Pulmonary artery endothelial cell (primary cell): ENCODE results near the gene GFER. TPM values are rescaled to one million over a fixed set of nuclear protein-coding genes. Genes with fewer than 3 reads are reported as not detected.
A peak's percentile ranks its signal among the peaks of the same experiment; 100 is the strongest.
"Not testable (repeated sequence)": the region's sequence is repeated elsewhere in the genome, so short reads cannot be mapped to it uniquely, and the experiment has no call there.

ENCODE experiments used
- DNase-seq: peaks from one replicate; pipeline ENCODE4 v3.0.0-alpha.2; 2011; ENCODE audit warnings: low read depth, low spot score
- total RNA-seq: library from RNA; depleted of rRNA; stranded (reverse); fragments of >200 nt; gene quantifications from 2 replicates; pipeline ENCODE4 v1.2.3, GENCODE V29; 2014

Gene GFER
- total RNA-seq, 1 donor from 2014 or later: 21.1 TPM

DNA sequence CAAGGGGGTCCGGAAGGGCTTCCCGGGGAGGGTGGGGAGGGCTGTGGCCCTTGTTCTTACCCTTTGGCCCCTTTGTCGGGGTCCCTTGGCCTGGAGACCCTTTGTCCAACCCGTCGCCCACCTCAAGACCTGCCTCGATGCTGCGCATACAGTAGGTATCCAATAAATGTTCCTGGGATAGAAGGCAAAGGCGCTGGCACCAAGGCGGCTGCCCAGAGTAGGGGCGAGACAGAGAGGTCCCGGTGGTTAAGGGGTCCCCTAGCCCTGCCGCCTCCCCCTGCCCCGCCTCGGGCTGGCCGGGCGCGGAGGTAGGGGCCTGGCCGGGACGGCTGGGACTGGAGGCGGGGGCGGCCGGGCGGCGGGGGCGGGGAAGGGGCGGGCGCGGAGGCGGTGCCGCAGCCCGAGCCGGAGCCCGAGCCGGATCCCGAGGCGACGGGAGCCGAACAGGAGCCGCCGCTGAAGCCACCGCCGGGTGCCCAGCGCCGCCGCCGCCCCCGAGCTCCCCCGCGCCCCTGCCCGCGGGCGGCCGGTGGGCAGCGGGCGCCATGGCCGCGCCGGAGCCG lies 42.5 kb downstream of the GFER start, which contains the start of gene NHERF2:
TSS of gene NHERF2 (plus strand) at position 442 of the 563 bp plus-strand sequence. CDS start at position 546, 104 bp downstream.
- DNase-seq: no peak

DNA sequence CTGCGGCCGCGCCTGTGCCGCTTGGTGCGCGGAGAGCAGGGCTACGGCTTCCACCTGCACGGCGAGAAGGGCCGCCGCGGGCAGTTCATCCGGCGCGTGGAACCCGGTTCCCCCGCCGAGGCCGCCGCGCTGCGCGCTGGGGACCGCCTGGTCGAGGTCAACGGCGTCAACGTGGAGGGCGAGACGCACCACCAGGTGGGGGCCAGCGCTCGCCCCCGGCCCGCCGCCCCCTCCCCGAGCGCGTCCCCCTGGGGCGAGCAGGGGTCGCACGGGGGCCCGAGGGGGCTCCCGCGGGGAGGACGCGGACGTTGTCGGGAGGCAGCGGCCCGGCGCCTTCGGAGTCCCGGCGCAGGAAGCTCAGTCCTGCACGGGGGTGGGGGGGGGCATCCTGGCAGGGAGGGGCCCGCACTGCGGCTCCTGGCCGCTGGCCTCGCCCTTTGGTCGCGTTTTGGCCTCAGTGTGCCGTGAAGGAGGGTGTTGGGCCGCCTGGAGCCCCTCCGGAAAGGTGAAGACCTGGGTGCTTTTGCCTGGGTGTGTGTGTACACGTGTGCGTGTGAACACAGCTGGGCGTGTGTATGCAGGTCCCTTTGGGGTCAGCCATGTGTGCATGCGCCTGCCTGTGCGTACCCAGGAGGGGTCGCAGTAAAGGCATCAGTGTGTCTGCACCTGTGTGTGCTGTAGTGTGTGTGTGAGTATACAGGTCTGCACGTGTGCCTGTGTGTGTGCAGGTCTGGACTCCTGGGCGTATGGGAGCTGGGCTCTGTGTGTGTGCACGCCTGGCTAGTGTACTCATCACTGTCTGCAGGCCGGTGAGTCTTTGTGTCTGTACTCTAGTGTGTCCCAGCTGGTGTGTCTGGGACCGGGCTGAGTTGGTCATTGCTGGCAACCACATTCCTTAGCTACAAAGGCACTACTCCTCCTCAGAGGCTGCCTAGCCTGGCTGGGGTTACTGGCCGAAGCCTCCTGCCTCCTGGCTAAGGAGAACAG lies 43.3 kb downstream of the GFER start:
- no peak for DNase-seq

DNA sequence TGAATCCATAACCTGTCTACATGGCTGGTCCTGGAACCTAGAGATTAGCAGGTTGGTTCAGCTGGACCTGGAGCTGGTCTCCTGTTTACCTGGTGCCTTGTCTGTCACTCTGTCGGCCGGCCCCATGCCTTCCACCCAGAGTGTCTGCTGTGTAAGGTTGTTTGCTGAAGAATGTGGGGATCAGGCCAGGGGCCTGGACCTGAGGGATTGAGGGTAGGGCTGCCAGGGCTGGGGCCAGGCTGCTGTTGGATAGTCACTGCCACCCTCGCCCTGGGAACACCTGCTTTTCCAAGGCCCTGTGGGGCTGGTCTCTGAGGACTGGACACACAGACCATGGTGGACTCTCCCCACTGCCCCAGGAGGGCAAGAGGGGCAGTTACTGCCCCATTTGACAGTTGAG lies 44.2 kb downstream of the GFER start:
- DNase-seq: no peak

DNA sequence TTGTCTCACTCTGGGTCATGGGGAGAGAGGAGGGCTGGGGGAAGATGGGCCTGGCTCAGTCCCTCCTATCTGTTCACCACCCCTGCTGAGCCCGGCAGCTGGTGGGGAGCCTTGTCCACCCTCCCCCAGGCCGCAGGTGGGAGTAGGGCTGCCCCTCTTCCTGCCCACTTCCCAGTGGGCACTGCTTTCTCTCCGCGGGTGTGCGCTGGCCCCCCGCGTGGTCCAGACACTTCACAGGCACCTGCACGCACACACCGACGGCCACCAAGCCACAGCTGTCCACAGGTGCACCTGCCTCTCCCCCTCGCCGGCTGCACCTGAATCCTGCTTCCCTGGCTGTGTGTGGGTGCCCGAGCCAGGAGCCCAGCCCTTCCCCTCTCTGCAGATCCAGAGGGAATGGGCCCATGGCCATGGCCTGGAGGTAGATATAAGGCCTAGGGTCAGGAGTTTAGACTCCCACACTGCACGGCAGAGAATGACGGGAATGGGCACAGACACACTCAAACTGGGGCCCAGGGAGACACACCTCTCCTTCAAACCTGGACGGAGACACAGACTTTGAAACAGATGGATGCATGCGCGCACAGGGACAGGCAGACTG lies 44.7 kb downstream of the GFER start:
- DNase-seq: no peak

DNA sequence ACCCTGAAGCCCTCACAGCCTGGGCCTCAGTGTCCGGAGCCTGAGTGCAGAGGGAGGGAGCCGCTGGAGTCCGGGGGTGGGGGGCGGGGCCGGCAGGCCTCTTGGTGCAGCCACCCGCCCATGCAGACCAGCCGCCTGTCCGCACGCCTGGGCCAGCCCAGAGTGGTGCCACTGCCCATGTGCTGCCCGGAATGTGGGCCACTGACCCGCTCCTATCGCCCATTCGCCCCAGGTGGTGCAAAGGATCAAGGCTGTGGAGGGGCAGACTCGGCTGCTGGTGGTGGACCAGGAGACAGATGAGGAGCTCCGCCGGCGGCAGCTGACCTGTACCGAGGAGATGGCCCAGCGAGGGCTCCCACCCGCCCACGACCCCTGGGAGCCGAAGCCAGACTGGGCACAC lies 45.4 kb downstream of the GFER start:
- DNase-seq: no peak

DNA sequence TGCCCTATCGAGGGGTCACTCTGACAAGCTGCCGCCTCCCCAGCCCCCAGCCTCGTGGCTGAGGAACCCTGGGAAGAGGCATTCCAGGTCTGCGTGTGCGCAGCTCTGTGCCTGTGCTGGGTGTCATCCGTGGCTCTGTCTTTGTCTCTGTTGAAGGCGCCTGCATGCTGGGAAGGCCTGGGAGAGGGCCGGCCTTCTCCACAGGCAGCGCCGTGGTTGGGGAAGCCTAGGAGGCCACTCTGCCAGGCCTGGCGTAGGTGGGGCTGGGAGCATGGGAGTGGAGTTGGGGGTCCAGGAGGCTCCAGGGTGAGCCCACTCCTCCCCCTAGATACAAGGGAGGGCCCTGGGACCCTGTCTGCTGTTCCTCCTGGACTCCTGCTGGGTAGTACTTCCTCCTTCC lies 46.0 kb downstream of the GFER start:
- DNase-seq: no peak

DNA sequence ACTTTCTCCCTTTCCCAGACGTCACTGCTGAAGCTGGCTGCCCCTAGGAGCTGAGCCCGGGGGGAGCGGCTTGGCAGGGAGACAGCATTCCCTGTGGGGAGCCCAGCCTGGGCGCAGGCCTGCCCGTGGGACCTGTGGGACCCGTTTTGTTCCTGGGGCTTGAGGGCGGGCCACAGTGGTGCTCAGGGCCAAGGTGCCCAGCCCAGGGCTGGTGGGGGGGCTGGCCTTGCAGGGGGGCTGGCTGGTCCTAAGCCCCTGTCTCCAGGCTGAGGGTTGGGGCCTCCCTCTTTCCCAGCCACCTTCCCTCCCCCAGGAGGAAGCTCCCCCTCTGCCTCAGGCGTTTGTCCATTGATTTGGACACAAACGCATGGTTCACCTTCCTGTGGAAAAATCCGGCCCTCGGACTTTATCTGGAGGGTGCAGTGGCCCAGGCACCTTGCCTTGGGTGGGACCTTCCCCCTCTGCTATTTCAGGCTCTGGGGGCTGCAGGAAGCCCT lies 47.1 kb downstream of the GFER start:
- no peak for DNase-seq

DNA sequence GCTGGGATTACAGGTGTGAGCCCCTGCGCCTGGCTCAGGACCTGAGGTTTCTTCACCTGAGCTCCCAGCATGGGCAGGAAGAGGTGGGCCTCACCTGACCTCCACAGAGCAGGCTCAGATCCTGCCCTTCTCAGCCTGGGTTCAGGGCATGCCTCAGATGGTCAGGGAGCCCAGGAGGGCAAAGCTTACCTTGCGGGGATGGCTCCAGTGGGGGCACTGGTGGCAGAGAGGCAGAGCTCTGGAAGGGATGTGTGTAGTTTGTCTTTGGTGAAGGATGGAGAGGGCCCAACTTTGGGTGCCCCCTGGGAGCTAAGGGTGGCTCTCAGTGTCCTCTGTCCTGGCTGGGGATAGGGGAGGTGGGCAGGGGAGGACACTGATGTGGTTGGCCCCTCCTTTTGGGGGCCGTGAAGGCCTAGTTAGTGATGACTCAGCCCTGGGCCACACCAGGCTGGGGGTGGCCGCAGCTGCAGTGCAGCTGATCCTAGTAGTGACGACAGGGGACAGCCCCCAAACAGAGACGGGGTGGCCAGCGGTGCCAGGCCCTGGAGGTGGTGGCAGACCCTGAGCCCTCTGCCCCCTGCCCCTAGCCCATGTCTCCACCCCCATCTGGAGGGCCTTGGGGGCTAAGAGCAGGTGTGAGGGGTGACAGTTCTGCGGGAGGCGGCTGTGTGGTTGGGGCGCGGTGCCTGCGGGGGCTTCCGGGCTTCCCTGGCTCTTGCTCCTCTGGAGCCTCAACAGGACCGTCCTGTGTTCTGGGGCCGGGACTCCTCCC lies 48.5 kb downstream of the GFER start:
- DNase-seq: no peak

DNA sequence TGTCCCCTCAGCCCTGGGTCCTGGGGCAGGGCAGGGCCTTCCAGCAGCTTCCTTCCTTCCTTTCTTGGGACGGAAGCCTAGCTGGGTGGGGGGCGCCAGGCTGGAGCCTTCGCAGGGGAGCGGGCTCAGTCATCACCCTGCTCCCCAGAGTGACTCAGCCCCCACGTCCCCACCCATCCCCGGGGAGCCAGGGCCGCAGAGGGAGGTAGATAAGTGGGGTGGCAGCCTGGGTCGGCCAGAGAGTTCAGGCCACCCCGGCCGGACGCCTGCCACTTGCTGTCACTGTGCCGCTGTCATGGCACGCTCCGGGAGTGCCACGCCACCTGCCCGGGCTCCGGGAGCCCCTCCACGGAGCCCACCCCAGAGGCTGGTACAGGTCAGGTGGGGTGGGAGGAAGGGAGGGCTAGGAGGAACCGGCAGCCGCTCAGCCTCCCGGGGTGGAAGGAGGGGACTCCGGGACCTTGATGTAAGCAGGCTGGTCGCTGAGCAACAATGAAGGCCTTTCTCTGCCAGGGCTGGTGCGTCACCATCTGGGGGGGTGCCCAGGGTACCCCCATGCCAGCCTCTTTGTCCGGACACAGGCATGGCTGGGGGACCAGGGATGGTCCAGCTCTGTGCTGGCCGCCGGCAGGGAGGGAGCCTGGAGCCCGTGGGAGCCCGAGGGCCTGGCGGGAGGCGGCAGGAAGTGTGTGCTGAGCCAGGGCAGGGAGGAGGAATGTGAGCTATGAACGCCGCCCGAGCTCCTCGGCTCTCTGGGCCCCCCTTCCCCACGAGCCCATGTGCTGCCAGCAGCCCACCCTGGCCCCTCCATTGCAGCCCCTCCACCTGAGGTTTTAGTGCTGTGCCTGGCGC lies 49.3 kb downstream of the GFER start:
- DNase-seq: peak; percentile 33

DNA sequence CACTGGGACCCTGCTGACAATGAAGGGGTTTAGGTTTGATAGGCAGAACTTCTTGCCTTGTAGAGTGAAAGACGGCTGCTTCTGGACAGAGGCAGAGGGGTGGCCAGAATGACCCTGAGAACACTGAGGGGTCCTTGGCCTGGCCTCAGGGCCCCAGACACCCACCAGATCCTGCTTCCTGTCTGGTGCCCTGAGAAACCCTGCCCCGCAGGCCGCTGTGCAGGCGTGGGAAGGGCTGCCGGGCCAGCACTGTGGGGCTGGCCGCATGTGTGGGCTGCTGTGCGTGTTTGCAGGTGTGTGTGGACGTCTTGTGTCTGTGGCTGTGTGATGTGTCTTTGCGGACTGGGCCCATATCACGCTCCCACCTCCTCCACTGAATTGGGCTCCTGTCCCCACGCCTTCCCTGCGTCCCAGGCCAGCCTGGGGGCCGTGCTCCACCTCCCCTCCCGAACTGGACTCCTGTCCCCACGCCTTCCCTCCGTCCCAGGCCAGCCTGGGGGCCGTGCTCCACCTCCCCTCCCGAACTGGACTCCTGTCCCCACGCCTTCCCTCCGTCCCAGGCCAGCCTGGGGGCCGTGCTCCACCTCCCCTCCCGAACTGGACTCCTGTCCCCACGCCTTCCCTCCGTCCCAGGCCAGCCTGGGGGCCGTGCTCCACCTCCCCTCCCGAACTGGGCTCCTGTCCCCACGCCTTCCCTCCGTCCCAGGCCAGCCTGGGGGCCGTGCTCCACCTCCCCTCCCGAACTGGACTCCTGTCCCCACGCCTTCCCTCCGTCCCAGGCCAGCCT lies 50.1 kb downstream of the GFER start:
- DNase-seq: not testable (repeated sequence)

DNA sequence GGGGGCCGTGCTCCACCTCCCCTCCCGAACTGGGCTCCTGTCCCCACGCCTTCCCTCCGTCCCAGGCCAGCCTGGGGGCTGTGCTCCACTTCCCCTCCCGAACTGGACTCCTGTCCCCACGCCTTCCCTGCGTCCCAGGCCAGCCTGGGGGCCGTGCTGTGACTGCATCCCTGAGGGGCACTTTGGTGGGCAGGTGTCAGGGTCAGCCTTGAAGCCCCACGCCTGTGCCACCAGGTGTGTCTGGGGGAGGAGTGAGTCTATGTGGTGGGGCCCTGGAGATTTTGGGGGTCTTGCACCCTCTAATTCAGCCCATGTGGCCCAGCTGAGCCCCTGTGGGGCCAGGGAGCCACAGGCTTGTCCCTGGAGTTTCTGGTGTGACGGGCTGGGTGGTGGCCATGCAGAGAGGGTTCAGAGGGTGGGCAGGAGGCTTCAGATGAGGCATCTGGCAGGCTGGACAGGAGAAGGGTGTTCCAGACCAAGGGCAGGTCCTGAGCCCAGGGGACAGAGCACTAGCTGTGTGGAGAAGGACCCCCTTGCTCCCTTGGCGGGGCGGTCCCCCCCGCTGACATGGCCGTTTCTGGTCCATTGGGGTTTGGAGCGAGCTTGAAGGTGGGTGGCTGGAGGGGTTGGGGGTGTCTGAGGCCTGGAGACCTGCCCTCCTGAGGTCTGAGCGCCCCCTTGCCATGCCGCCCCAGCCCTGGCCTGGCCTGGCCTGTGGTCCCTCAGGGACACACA lies 50.9 kb downstream of the GFER start:
- no peak for DNase-seq

DNA sequence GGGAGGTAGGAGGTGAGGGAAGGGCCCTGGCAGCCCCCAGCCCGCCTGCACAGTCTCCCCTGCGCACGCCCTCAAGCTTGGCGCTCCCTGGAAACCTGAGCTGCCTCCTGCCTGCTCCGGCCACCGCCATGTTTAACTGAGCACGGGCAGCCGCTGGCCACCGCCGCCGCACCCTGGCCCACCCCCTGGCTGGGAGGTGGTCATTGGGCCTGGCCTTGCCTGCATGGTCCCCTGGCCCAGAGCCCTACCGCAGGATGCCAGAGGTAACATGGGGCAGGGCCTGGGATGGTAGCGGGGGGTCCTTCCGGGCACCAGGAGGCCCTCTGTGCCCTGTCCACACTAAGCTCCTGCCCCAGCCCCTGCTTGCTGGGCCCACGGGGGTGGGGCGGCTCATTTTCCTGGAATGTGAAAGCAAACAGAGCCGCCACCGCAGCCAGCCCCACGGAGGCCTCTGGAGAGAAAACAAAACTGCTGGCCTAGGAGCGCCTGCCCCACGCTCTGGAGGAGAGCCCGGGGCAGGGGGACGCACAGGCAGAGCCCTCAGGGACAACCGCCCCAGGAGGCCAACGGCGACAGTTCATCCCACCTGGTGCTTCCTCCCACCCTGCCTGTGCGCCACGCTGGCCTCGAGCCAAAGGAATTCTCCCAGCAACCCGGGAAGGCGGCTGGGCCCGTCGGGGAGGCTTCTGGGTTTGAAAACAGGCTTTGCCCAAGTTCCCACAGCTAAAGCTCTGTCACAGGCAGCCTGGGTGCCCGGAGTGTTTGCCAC lies 51.6 kb downstream of the GFER start:
- DNase-seq: no peak

DNA sequence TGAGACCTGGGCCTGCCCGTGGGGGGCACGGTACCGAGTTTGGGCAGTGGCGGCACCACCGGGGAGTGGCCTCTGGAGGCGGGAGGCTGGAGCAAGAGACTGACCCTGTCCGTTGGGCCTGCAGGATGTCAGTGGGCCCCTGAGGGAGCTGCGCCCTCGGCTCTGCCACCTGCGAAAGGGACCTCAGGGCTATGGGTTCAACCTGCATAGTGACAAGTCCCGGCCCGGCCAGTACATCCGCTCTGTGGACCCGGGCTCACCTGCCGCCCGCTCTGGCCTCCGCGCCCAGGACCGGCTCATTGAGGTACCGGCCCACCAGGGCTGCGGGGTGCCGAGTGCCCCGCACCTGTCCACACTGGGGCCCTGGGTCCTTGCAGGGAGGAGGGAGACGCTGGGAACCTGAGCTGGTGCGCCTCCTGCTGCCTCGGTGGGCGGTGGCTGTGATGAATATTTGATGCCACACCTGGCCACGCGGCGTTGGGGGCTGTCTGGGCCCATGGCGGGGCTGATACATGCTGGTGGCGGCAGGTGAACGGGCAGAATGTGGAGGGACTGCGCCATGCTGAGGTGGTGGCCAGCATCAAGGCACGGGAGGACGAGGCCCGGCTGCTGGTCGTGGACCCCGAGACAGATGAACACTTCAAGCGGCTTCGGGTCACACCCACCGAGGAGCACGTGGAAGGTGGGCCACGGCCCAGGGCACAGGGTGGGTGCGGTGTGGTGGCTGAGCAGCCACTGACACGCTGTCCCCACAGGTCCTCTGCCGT lies 52.4 kb downstream of the GFER start:
- no peak for DNase-seq

DNA sequence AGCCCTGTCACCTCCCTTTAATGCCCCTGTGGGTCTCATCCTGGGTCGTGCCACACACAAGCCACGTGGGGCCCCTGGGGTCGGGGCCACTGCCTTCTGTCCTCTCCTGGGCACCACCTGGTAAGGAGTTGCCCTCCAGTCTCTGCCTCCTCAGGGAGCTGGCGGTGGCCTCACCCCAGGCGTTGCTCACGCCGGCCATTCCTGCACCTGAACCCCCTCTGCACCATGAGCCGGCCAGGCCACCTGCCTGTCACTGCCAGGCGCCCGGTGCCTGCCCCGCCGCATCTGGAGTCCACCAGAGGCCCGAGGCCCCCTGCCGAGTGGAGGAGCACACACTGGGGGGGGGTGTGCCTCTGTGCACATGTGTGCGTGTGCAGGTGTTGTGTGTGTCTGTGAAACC lies 53.1 kb downstream of the GFER start:
- no peak for DNase-seq
